Measurements from ENCODE around the gene GALNT10. TPM values are rescaled to one million over a fixed set of nuclear protein-coding genes. Genes with fewer than 3 reads are reported as not detected.

The GALNT10 gene
- total and polyA plus RNA-seq, 2 of the 4 experiments (the other 2 are of a cell fraction) = 46.2 to 67.0 TPM

GRCh38 chr5:154291917-154292316 is 101.4 kb downstream of the GALNT10 start:
- Histone ChIP-seq H3K36me3 (ENCODE audit: control insufficient read depth, insufficient read depth, low read length) (peaks cover 7% of the 10 kb centered on the region), H3K4ac (ENCODE audit: low read depth, low read length) (no peak overlapping the region), H2AK9ac (replicated peaks; ENCODE audit: low read depth, low read length, poor library complexity) (no peak overlapping the region), H2BK120ac (ENCODE audit: low read depth, low read length) (no peak overlapping the region), H2AK5ac (ENCODE audit: low read depth, low read length) (no peak overlapping the region), H3K79me1 (ENCODE audit: low read depth in 1 of 2, low read length in 2 of 2) (peaks cover 24 to 69% of the 10 kb centered on the region in 2 experiments; a peak in 3 of 4 replicates), H2BK20ac (ENCODE audit: low read depth, low read length) (no peak overlapping the region), H3K9me3 (ENCODE audit: control insufficient read depth, insufficient read depth, low read length) (no peaks in the 10 kb centered on the region), H3K18ac (ENCODE audit: low read depth, low read length) (no peak overlapping the region), H2BK15ac (ENCODE audit: low read depth, low read length) (no peak overlapping the region), H4K5ac (ENCODE audit: low read depth, low read length) (no peak overlapping the region), H2AFZ (replicated peaks; ENCODE audit: low read length, poor library complexity) (no peak overlapping the region), H4K91ac (ENCODE audit: insufficient read depth, low read depth, low read length) (no peak overlapping the region), H3K27me3 (ENCODE audit: control insufficient read depth, insufficient read depth, low read length) (no peaks in the 10 kb centered on the region), H4K8ac (ENCODE audit: low read depth in 2 of 2, low read length in 2 of 2) (no peak overlapping the region), H3K27ac (ENCODE audit: insufficient read depth, low read length) (no peak overlapping the region), H3K56ac (ENCODE audit: extremely low read depth, insufficient read depth, low read length) (no peak overlapping the region), H3K9ac (ENCODE audit: low read depth, low read length) (no peak overlapping the region), H3K4me2 (ENCODE audit: low read depth, low read length) (no peak overlapping the region), H4K20me1 (ENCODE audit: insufficient read depth, low read length) (0 out of 2 replicates have a peak, but pooled peaks cover 3% of the 10 kb centered on the region), H3K23ac (ENCODE audit: low read depth, low read length) (no peak overlapping the region), H3K9me1 (ENCODE audit: insufficient read depth, low read length) (peaks cover 11% of the 10 kb centered on the region), H2BK5ac (ENCODE audit: low read depth, low read length, poor library complexity, severe bottlenecking) (no peak overlapping the region), H3K4me1 (ENCODE audit: control insufficient read depth, insufficient read depth, low read length) (peaks cover 3% of the 10 kb centered on the region; the same call in 1 of the 2 replicates), H3K14ac (replicated peaks; ENCODE audit: low read depth, low read length) (no peak overlapping the region), H3K4me3 (ENCODE audit: insufficient read depth, low read depth, low read length) (no peak overlapping the region)
- ATAC-seq (ENCODE audit: low read depth) (no peak), DNase-seq (no peak)
- TF ChIP-seq CEBPB (IDR thresholded peaks at IDR 0.05; ENCODE audit: low read depth, low read length) = no peak
- TF ChIP-seq MAFK (IDR thresholded peaks at IDR 0.05; ENCODE audit: low read depth, low read length) = no peak
- TF ChIP-seq BHLHE40 (IDR thresholded peaks at IDR 0.05; ENCODE audit: low read depth, low read length) = no peak
- no peak for TF ChIP-seq CHD1 (IDR thresholded peaks at IDR 0.05; ENCODE audit: low read depth, low read length)
- no peak for TF ChIP-seq MXI1 (IDR thresholded peaks at IDR 0.05; ENCODE audit: borderline replicate concordance, low read depth, low read length)
- TF ChIP-seq RAD21 (IDR thresholded peaks at IDR 0.05; ENCODE audit: low read length) = no peak
- TF ChIP-seq MAZ (IDR thresholded peaks at IDR 0.05; ENCODE audit: borderline replicate concordance, low read depth, low read length) = no peak
- no peak for TF ChIP-seq FOS (IDR thresholded peaks at IDR 0.05; ENCODE audit: low read depth, low read length)
- TF ChIP-seq RCOR1 (IDR thresholded peaks at IDR 0.05; ENCODE audit: insufficient replicate concordance, low read length) = no peak
- TF ChIP-seq CTCF (conservative IDR thresholded peaks at IDR 0.05; ENCODE audit: low read depth, low read length) = no peak
- TF ChIP-seq POLR2A (IDR thresholded peaks at IDR 0.05; ENCODE audit: low read depth, low read length) = no peak
- TF ChIP-seq, protein P1, sequence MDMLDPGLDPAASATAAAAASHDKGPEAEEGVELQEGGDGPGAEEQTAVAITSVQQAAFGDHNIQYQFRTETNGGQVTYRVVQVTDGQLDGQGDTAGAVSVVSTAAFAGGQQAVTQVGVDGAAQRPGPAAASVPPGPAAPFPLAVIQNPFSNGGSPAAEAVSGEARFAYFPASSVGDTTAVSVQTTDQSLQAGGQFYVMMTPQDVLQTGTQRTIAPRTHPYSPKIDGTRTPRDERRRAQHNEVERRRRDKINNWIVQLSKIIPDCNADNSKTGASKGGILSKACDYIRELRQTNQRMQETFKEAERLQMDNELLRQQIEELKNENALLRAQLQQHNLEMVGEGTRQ (IDR thresholded peaks at IDR 0.05; ENCODE audit: low read depth, low read length) = no peak
- intact Hi-C loops (cut with micrococcal nuclease) (no loop called here), dilution Hi-C loops (cut with HindIII; ENCODE audit: low sequenced_read_pairs, unreplicated experiment) (no loop called here), in situ Hi-C loops (cut with MboI; ENCODE audit: low sequenced_read_pairs) (no loop called here)
- 100% methylated on average over 2 of the region's 5 CpGs; no CpG with 5 or more reads in 1 of the 2 experiments for WGBS, 2 experiments (ENCODE audit: extremely low coverage in 2 of 2, insufficient read length in 1 of 2)
- BruUV-seq (replicated peaks) = no TSS peak
- POLR2A ChIA-PET (ENCODE audit: unreplicated experiment) = no interaction called here
- CTCF ChIA-PET = interaction anchor here (0.6 kb wide), 1 partner anchor 34 kb away, joined by 3 read pairs; no protein-coding TSS in a partner anchor

Measured in IMR-90 (cell line).